PC-9 (cell line): ENCODE measurements around the gene ARX. TPM values are rescaled to one million over a fixed set of nuclear protein-coding genes. Genes with fewer than 3 reads are reported as not detected.

ENCODE experiments used
- BruUV-seq: library from RNA; stranded (reverse); fragments of 400-500 nt; replicated peaks from 2 replicates; lab custom pipeline; 2021; lab: Mats Ljungman, UMichigan
- CTCF ChIA-PET: fragments of 300-600 bp; sonication (Branson Sonifier 250); formaldehyde crosslinking; loops from one replicate; lab custom pipeline; 2022; ENCODE audit warnings: antibody characterized with exemption; lab: Charles Lee
- POLR2A ChIA-PET: fragments of 300-600 bp; sonication (Branson Sonifier 250); formaldehyde crosslinking; loops from one replicate; lab custom pipeline; 2022; ENCODE audit warnings: antibody characterized with exemption; ENCODE audit not compliant: unreplicated experiment; lab: Charles Lee
- DNase-seq, 2 experiments: peaks; one replicate each; pipeline versions ENCODE4 v3.0.0 to v3.0.0-alpha.2; 2015 to 2022; ENCODE audit warnings: mixed read lengths in 1 of 2
- H2AFZ ChIP-seq: fragments of 200-600 bp; sonication (generic); 2 replicates; pipeline ENCODE4 v1.8.1; 2017; ENCODE audit warnings: antibody characterized with exemption
- H3F3A ChIP-seq: fragments of 200-600 bp; sonication (generic); 2 replicates; pipeline ENCODE4 v1.8.1; 2017; ENCODE audit warnings: antibody characterized with exemption, mild to moderate bottlenecking, low read depth; ENCODE audit not compliant: insufficient read depth
- H3K27ac ChIP-seq: fragments of 200-600 bp; sonication (generic); 2 replicates; pipeline ENCODE4 v1.6.1; 2016; ENCODE audit warnings: mixed run types
- H3K27me3 ChIP-seq: fragments of 200-600 bp; sonication (generic); 2 replicates; pipeline ENCODE4 v1.6.1; 2016; ENCODE audit warnings: low read depth, mixed run types; ENCODE audit not compliant: insufficient read depth
- H3K36me3 ChIP-seq: fragments of 200-600 bp; sonication (generic); 2 replicates; pipeline ENCODE4 v1.6.1; 2016; ENCODE audit warnings: low read depth, mixed run types
- H3K4me1 ChIP-seq: fragments of 200-600 bp; sonication (generic); replicated peaks from 2 replicates; pipeline ENCODE4 v1.6.1; 2016; ENCODE audit warnings: mixed run types; ENCODE audit not compliant: insufficient read depth
- H3K4me2 ChIP-seq: fragments of 200-600 bp; sonication (generic); 2 replicates; pipeline ENCODE4 v1.6.1; 2017; ENCODE audit warnings: mixed run types
- H3K4me3 ChIP-seq: fragments of 200-600 bp; sonication (generic); 2 replicates; pipeline ENCODE4 v1.6.1; 2016; ENCODE audit warnings: mixed run types
- H3K79me2 ChIP-seq: fragments of 200-600 bp; sonication (generic); 2 replicates; pipeline ENCODE4 v1.6.1; 2017; ENCODE audit warnings: low read depth, mixed run types
- H3K9me2 ChIP-seq: fragments of 200-600 bp; sonication (generic); 2 replicates; pipeline ENCODE4 v1.8.1; 2017; ENCODE audit warnings: mild to moderate bottlenecking; ENCODE audit not compliant: insufficient read depth
- H3K9me3 ChIP-seq: fragments of 200-600 bp; sonication (generic); 2 replicates; pipeline ENCODE4 v1.8.1; 2016; ENCODE audit warnings: low read depth; ENCODE audit not compliant: insufficient read depth
- H4K20me1 ChIP-seq: fragments of 200-600 bp; sonication (generic); 2 replicates; pipeline ENCODE4 v1.8.1; 2017; ENCODE audit not compliant: insufficient read depth
- EZH2 ChIP-seq: fragments of 200-600 bp; sonication (generic); IDR thresholded peaks from 2 replicates; pipeline ENCODE4 v1.8.0; 2017; ENCODE audit warnings: antibody characterized with exemption, low read depth
- intact Hi-C: fragments of 100-400 bp; cut with micrococcal nuclease; formaldehyde crosslinking; loops from one replicate; pipeline ENCODE4 v1.10.0; 2022; ENCODE audit not compliant: unreplicated experiment
- total RNA-seq: library from RNA; stranded (reverse); gene quantifications from 2 replicates; pipeline ENCODE4 v1.2.3, GENCODE V29; 2021
- TF ChIP-seq, protein P1 (sequence below): fragments of 200-600 bp; sonication (generic); conservative IDR thresholded peaks from 2 replicates; pipeline ENCODE4 v1.6.1; 2017; ENCODE audit warnings: mixed run types, antibody characterized with exemption, mild to moderate bottlenecking, moderate library complexity

The ARX gene
- total RNA-seq, 1 experiment from 2014 or later = not detected

DNA sequence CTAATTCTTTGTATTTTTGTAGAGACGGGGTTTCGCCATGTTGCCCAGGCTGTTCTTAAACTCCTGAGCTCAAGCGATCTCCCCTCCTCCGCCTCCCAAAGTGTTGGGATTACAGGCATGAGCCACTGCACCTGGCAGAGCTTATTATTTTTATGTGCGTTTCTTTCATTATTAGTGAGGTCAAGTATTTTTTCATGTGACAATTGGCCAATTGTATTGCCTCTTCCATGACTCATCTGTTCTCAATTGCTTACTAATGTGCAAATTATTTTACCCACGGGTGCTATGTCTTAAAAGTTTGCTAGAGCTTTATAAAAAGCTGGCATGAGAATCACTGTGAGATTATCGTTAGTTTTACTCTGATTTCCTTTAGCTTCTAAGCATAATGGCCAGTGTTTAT lies 13.0 kb upstream of the ARX start:
- Histone ChIP-seq H3F3A (no peaks in the 10 kb centered on the region), H3K36me3 (no peaks in the 10 kb centered on the region), H3K79me2 (no peaks in the 10 kb centered on the region), H3K9me3 (no peaks in the 10 kb centered on the region), H3K4me2 (0 out of 2 replicates have a peak overlapping the region, but pooled peaks have one; percentile 19), H3K4me3 (no peak overlapping the region), H3K27ac (no peak overlapping the region), H2AFZ (no peak overlapping the region), H4K20me1 (no peaks in the 10 kb centered on the region), H3K27me3 (0 out of 2 replicates have a peak, but pooled peaks cover 4% of the 10 kb centered on the region), H3K4me1 (peaks cover 8% of the 10 kb centered on the region; the same call in 1 of the 2 replicates), H3K9me2 (no peaks in the 10 kb centered on the region)
- intact Hi-C loops = no loop called here
- DNase-seq = peak in 1 of 2 experiments; percentile 66
- TF ChIP-seq, protein P1, sequence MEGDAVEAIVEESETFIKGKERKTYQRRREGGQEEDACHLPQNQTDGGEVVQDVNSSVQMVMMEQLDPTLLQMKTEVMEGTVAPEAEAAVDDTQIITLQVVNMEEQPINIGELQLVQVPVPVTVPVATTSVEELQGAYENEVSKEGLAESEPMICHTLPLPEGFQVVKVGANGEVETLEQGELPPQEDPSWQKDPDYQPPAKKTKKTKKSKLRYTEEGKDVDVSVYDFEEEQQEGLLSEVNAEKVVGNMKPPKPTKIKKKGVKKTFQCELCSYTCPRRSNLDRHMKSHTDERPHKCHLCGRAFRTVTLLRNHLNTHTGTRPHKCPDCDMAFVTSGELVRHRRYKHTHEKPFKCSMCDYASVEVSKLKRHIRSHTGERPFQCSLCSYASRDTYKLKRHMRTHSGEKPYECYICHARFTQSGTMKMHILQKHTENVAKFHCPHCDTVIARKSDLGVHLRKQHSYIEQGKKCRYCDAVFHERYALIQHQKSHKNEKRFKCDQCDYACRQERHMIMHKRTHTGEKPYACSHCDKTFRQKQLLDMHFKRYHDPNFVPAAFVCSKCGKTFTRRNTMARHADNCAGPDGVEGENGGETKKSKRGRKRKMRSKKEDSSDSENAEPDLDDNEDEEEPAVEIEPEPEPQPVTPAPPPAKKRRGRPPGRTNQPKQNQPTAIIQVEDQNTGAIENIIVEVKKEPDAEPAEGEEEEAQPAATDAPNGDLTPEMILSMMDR = no peak
- no peak for TF ChIP-seq EZH2
- POLR2A ChIA-PET = no interaction called here
- no TSS peak for BruUV-seq
- CTCF ChIA-PET = interaction anchor here (0.6 to 0.8 kb wide), 3 partner anchors 13 to 190 kb away, joined by 3 to 9 read pairs (median 5); partner anchors contain the start of gene ARX

DNA sequence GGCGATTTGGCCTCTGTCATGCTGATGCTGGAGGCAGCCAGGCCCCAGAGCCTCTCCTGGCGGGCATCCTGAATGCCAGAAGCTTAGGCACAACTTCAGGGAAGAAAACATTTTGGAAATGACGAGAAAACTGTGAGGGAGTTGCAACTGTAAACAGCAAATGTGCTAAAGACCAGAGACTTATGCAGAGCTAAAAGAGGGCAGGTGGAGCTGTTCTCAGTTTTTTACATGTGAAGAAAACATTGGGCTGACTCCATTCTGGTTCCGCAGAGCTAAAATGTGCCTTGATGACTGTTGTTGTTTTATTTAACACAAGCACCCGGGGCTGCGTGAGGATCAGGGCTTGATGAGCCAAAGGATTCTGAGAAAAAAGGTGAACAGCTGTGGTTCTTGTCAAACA lies 10.8 kb upstream of the ARX start:
- H3K9me2 ChIP-seq = no peaks in the 10 kb centered on the region
- intact Hi-C loops = no loop called here
- TF ChIP-seq EZH2 = no peak
- TF ChIP-seq, protein P1 = no peak

DNA sequence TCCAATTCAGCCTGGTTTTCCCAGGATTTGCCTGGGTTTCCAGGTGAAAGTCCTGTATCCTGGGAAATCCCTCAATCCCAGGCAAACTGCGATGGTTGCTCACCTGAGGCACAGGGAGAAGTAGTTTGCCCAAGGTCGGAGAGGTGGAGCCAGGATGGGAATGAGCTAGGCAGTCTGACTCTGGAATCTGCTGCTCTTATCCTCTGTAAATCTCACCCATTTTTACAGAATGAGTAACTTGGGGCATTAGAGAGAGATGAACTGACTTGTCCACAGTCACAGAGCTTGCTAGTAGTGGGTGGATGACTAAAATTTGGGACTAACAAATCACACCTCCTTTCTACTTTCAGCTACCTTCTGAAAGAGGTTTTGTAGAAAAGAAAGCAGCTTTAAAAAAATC lies 9.8 kb upstream of the ARX start:
- H3K4me2 ChIP-seq = no peak overlapping the region
- H3K4me1 ChIP-seq = peaks cover 8% of the 10 kb centered on the region; the same call in 1 of the 2 replicates
- TF ChIP-seq, protein P1 = no peak
- no peak for TF ChIP-seq EZH2
- H3K9me3 ChIP-seq = no peaks in the 10 kb centered on the region
- H3K79me2 ChIP-seq = no peaks in the 10 kb centered on the region
- peaks cover 13% of the 10 kb centered on the region; the same call in 1 of the 2 replicates for H3K27me3 ChIP-seq
- H4K20me1 ChIP-seq = no peaks in the 10 kb centered on the region
- no peak overlapping the region for H3K27ac ChIP-seq
- CTCF ChIA-PET = no interaction called here
- no peaks in the 10 kb centered on the region for H3K36me3 ChIP-seq
- DNase-seq = no peak
- intact Hi-C loops = no loop called here
- no TSS peak for BruUV-seq
- POLR2A ChIA-PET = no interaction called here
- no peaks in the 10 kb centered on the region for H3F3A ChIP-seq
- no peak overlapping the region for H2AFZ ChIP-seq
- no peak overlapping the region for H3K4me3 ChIP-seq
- no peaks in the 10 kb centered on the region for H3K9me2 ChIP-seq

More for the DNA sequence above, 10.8 kb upstream of the ARX start:
- Histone ChIP-seq H3K4me3 (no peak overlapping the region), H4K20me1 (no peaks in the 10 kb centered on the region), H3K4me2 (no peak overlapping the region), H2AFZ (no peak overlapping the region), H3F3A (no peaks in the 10 kb centered on the region), H3K9me3 (no peaks in the 10 kb centered on the region), H3K79me2 (no peaks in the 10 kb centered on the region), H3K4me1 (peaks cover 8% of the 10 kb centered on the region; the same call in 1 of the 2 replicates), H3K27me3 (peaks cover 11% of the 10 kb centered on the region; the same call in 1 of the 2 replicates), H3K27ac (no peak overlapping the region), H3K36me3 (no peaks in the 10 kb centered on the region)
- BruUV-seq = no TSS peak
- DNase-seq = no peak
- POLR2A ChIA-PET = no interaction called here
- CTCF ChIA-PET = no interaction called here
